Measurements from ENCODE around the gene SECTM1. TPM values are rescaled to one million over a fixed set of nuclear protein-coding genes. Genes with fewer than 3 reads are reported as not detected.
A peak's percentile ranks its signal among the peaks of the same experiment; 100 is the strongest.

The SECTM1 gene
- total RNA-seq, 1 donor, result 15.1 TPM

GRCh38 chr17:82317394-82318168, 16.0 kb downstream of the SECTM1 start, which contains the start of gene CD7:
Gene CD7, minus strand, starts transcription at chr17:82317608. Its CDS starts 113 bp downstream, at chr17:82317495.
- DNase-seq (ENCODE audit: low read depth in 2 of 3, low spot score in 2 of 3), result no peak

- no peak for DNase-seq (ENCODE audit: low read depth in 2 of 3, low spot score in 2 of 3)
Observed at GRCh38 chr17:82316651-82317393, 16.7 kb downstream of the SECTM1 start.

- no peak for DNase-seq (ENCODE audit: low read depth in 2 of 3, low spot score in 2 of 3)
Observed at GRCh38 chr17:82315703-82316358, 17.7 kb downstream of the SECTM1 start.

- DNase-seq (ENCODE audit: low read depth in 2 of 3, low spot score in 2 of 3), result peak in 1 of 3 donors; percentile 73
Observed at GRCh38 chr17:82314727-82315605, 18.6 kb downstream of the SECTM1 start.

GRCh38 chr17:82314012-82314726, 19.4 kb downstream of the SECTM1 start:
- no peak for DNase-seq (ENCODE audit: low read depth in 2 of 3, low spot score in 2 of 3)

GRCh38 chr17:82313195-82314011, 20.2 kb downstream of the SECTM1 start:
- no peak for DNase-seq (ENCODE audit: low read depth in 2 of 3, low spot score in 2 of 3)

GRCh38 chr17:82311971-82312370, 21.6 kb downstream of the SECTM1 start:
- no peak for DNase-seq (ENCODE audit: low read depth in 2 of 3, low spot score in 2 of 3)

GRCh38 chr17:82310877-82311276, 22.7 kb downstream of the SECTM1 start:
- DNase-seq (ENCODE audit: low read depth in 2 of 3, low spot score in 2 of 3), result no peak

GRCh38 chr17:82309656-82310570, 23.7 kb downstream of the SECTM1 start:
- no peak for DNase-seq (ENCODE audit: low read depth in 2 of 3, low spot score in 2 of 3)

- peak in 2 of 3 donors; percentile 76 to 93 for DNase-seq (ENCODE audit: low read depth in 2 of 3, low spot score in 2 of 3)
Observed at GRCh38 chr17:82305727-82306300, 27.8 kb downstream of the SECTM1 start.

GRCh38 chr17:82304826-82305726, 28.5 kb downstream of the SECTM1 start:
- DNase-seq (ENCODE audit: low read depth in 2 of 3, low spot score in 2 of 3), result peak in 1 of 3 donors; percentile 33

GRCh38 chr17:82303944-82304808, 29.4 kb downstream of the SECTM1 start:
- no peak for DNase-seq (ENCODE audit: low read depth in 2 of 3, low spot score in 2 of 3)

GRCh38 chr17:82302991-82303943, 30.3 kb downstream of the SECTM1 start:
- DNase-seq (ENCODE audit: low read depth in 2 of 3, low spot score in 2 of 3), result peak in 1 of 3 donors; percentile 47

- no peak for DNase-seq (ENCODE audit: low read depth in 2 of 3, low spot score in 2 of 3)
Observed at GRCh38 chr17:82302568-82302963, 31.0 kb downstream of the SECTM1 start.
